Stomach (tissue), 9 donors: ENCODE measurements around the gene OPHN1. TPM values are rescaled to one million over a fixed set of nuclear protein-coding genes. Genes with fewer than 3 reads are reported as not detected.

ENCODE experiments used
- DNase-seq, 2 donors: peaks; one replicate each; pipeline versions ENCODE4 v3.0.0 to v3.0.0-alpha.2; 2013 to 2019
- H3K27ac ChIP-seq, 5 donors: fragments of 200-600 bp in 4 of 5; sonication (generic) in 4 of 5; one replicate each; pipeline ENCODE4 v1.5.1; 2013 to 2019; ENCODE audit warnings: mild to moderate bottlenecking in 1 of 5, moderate library complexity in 1 of 5
- H3K27me3 ChIP-seq, 3 donors: fragments of 200-600 bp; sonication (generic); one replicate each; pipeline ENCODE4 v1.5.1; 2017 to 2019; ENCODE audit warnings: mixed run types in 1 of 3
- H3K36me3 ChIP-seq, 4 donors: fragments of 200-600 bp; sonication (generic); 1 replicate in 3 of 4; 2 replicates in 1 of 4; pipeline ENCODE4 v1.5.1; 2016 to 2019
- H3K4me1 ChIP-seq, 4 donors: fragments of 200-600 bp; sonication (generic); one replicate each; pipeline ENCODE4 v1.5.1; 2016 to 2019
- H3K4me3 ChIP-seq, 4 donors: fragments of 200-600 bp; sonication (generic) in 3 of 4; one replicate each; pipeline ENCODE4 v1.5.1; 2016 to 2019; ENCODE audit warnings: mild to moderate bottlenecking in 1 of 4
- H3K9me3 ChIP-seq, 4 donors: fragments of 200-600 bp; sonication (generic); one replicate each; pipeline ENCODE4 v1.5.1; 2016 to 2019
- EP300 ChIP-seq: sonication (generic); formaldehyde crosslinking; IDR thresholded peaks from one replicate; pipeline ENCODE4 v1.6.1; 2017; ENCODE audit warnings: antibody characterized with exemption
- POLR2A ChIP-seq, 4 donors: fragments of 450-650 bp; IDR thresholded peaks; one replicate each; pipeline ENCODE4 v1.6.1; 2016; ENCODE audit warnings: antibody characterized with exemption in 4 of 4, control low read depth in 2 of 4, mild to moderate bottlenecking in 1 of 4, moderate library complexity in 1 of 4
- POLR2AphosphoS5 ChIP-seq, 3 donors: sonication (generic); formaldehyde crosslinking; IDR thresholded peaks; one replicate each; pipeline ENCODE4 v1.6.1; 2016; ENCODE audit warnings: antibody characterized with exemption in 3 of 3
- WGBS, 5 donors: extraction: QIAGEN DNeasy Blood & Tissue Kit in 3 of 5; methylation state at CpG; one replicate each; pipeline versions ENCODE4 v1.1.5 to v1.1.7; 2013 to 2018; 5-methylcytosine and 5-hydroxymethylcytosine counted together
- intact Hi-C: fragments of 100-400 bp; cut with DNase I; formaldehyde crosslinking; loops from one replicate; pipeline ENCODE4 v1.15.1; 2023; ENCODE audit warnings: low total_unique reads
- polyA plus RNA-seq, 3 donors: library from polyadenylated mRNA; stranded (reverse); fragments of 200-250 nt; gene quantifications; one replicate each; pipeline ENCODE4 v1.2.3, GENCODE V29; 2013
- total RNA-seq, 5 donors: library from RNA; depleted of rRNA; stranded (reverse); fragments of >200 nt; gene quantifications; one replicate each; pipeline versions ENCODE4 v1.1.0 to v1.2.3, GENCODE V29; 2014 to 2016
- TF ChIP-seq, protein P1 (sequence below), 7 experiments: fragments of 450-650 bp in 4 of 7; fragments of 200-600 bp in 3 of 7; sonication (generic) in 3 of 7; IDR thresholded peaks; one replicate each; pipeline ENCODE4 v1.5.1; 2016 to 2019; ENCODE audit warnings: antibody characterized with exemption in 7 of 7, control low read depth in 2 of 7, mild to moderate bottlenecking in 1 of 7
- donor health status: healthy with polysubstance abuse.
- donor health status: Bipolar disorder and iron deficiency.
- donor health status: healthy.

Gene OPHN1
- total and polyA plus RNA-seq, 8 donors, result 0.78 to 76.4 (median 5.0) TPM

DNA sequence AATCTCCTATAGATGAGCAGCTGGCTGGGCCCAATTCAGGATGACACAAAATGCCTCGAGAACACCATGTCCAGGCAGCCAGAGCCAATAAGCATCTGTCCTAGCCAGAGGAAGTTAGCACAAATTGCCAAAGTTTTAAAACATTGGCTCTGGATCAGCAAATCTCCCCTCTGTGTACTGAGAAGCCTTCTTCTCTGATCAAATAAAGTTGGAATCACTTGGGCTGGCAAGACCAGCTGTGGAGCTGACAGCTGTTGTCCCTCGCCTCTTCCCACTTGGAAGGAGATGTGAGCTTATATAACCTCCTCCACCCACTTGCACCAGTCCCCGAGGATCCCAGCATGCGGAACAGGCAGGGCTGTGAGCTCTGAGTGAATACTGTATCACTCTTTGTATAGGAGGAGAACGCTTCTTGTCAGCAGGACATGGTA lies 183.9 kb downstream of the OPHN1 start:
- no peak overlapping the region for H3K4me3 ChIP-seq
- TF ChIP-seq, protein P1, sequence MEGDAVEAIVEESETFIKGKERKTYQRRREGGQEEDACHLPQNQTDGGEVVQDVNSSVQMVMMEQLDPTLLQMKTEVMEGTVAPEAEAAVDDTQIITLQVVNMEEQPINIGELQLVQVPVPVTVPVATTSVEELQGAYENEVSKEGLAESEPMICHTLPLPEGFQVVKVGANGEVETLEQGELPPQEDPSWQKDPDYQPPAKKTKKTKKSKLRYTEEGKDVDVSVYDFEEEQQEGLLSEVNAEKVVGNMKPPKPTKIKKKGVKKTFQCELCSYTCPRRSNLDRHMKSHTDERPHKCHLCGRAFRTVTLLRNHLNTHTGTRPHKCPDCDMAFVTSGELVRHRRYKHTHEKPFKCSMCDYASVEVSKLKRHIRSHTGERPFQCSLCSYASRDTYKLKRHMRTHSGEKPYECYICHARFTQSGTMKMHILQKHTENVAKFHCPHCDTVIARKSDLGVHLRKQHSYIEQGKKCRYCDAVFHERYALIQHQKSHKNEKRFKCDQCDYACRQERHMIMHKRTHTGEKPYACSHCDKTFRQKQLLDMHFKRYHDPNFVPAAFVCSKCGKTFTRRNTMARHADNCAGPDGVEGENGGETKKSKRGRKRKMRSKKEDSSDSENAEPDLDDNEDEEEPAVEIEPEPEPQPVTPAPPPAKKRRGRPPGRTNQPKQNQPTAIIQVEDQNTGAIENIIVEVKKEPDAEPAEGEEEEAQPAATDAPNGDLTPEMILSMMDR (IDR thresholded peaks at IDR 0.05), result no peak
- TF ChIP-seq POLR2AphosphoS5 (IDR thresholded peaks at IDR 0.05) (no peak), EP300 (no peak), POLR2A (IDR thresholded peaks at IDR 0.05) (no peak)
- intact Hi-C loops, result no loop called here
- peak in 1 of 2 donors; percentile 29 for DNase-seq
- 56 to 76% (median 61%) methylated on average over 5 of the region's 5 CpGs for WGBS, 5 donors
- no peaks in the 10 kb centered on the region for H3K9me3 ChIP-seq
- no peaks in the 10 kb centered on the region for H3K36me3 ChIP-seq
- no peaks in the 10 kb centered on the region for H3K27me3 ChIP-seq
- H3K27ac ChIP-seq, result no peak overlapping the region
- no peaks in the 10 kb centered on the region for H3K4me1 ChIP-seq

DNA sequence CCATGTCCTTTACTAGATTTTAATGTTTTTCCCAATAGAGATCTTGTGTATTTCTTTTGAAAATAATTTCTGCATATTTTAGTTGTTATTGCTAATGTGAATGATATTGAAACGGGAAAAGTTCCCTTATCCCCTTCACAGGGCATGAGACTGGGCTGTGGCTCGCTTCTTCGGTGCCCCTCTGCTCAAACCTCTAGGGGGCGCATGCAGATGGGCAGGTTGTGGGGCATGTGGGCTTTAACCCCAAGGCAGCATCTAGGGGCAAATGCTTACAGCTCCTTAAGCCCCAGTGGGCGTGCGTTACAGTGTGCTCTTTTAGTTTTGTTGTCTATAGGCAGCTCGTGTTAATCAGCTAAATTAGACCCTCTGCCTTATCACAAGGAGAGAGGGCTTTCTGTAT lies 194.7 kb downstream of the OPHN1 start:
- H3K27me3 ChIP-seq, result no peaks in the 10 kb centered on the region
- no peaks in the 10 kb centered on the region for H3K4me1 ChIP-seq
- no peak overlapping the region for H3K27ac ChIP-seq
- TF ChIP-seq, protein P1 (IDR thresholded peaks at IDR 0.05), result peak in 1 of 7 experiments; percentile 19
- TF ChIP-seq POLR2AphosphoS5 (IDR thresholded peaks at IDR 0.05) (no peak), EP300 (no peak), POLR2A (IDR thresholded peaks at IDR 0.05) (no peak)
- no peaks in the 10 kb centered on the region for H3K9me3 ChIP-seq
- DNase-seq, result no peak
- intact Hi-C loops, result no loop called here
- 54 to 93% (median 85%) methylated on average over 7 of the region's 7 CpGs for WGBS, 5 donors
- no peak overlapping the region for H3K4me3 ChIP-seq
- no peaks in the 10 kb centered on the region for H3K36me3 ChIP-seq

DNA sequence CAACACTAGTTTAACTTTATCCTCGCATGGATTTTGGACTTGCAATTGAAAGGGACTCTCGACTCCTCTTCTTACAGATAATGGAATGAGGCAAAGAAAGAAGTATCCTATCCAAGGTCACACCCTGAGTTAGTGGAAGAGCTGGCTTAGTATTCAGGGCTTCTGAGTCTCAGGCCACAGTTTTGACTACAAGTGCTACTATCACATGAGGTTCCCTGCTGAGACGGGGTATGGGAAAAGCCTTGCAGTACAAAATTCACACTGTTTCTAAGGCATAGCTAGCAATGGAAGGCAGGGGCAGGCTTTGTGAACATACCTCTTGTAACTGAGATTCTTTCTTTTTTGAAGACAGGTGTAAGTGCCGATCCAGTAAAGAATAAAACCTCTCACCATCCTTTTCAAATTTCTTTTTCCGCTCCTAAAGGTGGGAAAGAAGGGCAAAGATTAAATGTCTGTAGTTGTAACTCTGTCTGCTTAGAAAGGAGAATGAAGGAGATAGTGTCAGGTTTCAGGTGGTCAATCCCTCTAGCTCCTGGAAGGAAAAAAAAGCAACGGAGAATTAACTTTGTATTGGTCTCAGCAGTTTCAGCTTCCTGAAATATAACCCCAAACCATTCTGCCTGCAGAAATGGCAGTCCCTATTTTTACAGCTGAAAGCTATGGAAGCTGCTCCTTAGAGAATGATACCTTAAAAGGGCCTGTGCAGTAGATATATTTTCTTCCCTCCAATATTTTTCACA lies 199.0 kb downstream of the OPHN1 start:
- no peaks in the 10 kb centered on the region for H3K4me1 ChIP-seq
- WGBS, 5 donors, result 72 to 87% (median 78%) methylated on average over 6 of the region's 6 CpGs
- intact Hi-C loops, result no loop called here
- no peaks in the 10 kb centered on the region for H3K9me3 ChIP-seq
- no peak overlapping the region for H3K4me3 ChIP-seq
- no peaks in the 10 kb centered on the region for H3K27me3 ChIP-seq
- H3K36me3 ChIP-seq, result no peaks in the 10 kb centered on the region
- no peak overlapping the region for H3K27ac ChIP-seq
- TF ChIP-seq, protein P1 (IDR thresholded peaks at IDR 0.05), result no peak
- TF ChIP-seq EP300 (no peak), POLR2AphosphoS5 (IDR thresholded peaks at IDR 0.05) (no peak), POLR2A (IDR thresholded peaks at IDR 0.05) (no peak)
- no peak for DNase-seq

DNA sequence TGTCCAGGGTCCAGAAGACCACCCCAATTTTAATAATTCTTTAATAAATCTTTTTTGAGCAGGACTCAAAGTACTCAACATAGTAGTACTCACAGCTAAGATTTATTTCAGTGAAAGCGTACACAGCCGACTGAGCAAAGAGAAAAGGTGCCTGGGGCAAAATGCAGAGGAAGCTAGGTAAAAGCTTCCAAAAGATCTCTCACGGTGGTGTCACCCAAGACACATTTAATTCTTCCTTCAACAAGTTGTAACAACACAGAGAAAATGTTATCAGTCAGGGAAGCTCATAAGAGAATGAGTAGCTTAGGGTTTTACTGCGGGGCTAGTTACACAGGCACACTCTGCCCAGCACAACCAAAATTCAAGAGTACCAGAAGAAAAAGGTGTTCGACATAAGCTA lies 201.1 kb downstream of the OPHN1 start:
- Histone ChIP-seq H3K4me1 (no peaks in the 10 kb centered on the region), H3K27me3 (no peaks in the 10 kb centered on the region), H3K9me3 (peaks cover 0 to 6% (median 0%) of the 10 kb centered on the region in 4 donors), H3K4me3 (no peak overlapping the region), H3K36me3 (no peaks in the 10 kb centered on the region), H3K27ac (no peak overlapping the region)
- intact Hi-C loops, result no loop called here
- TF ChIP-seq POLR2A (IDR thresholded peaks at IDR 0.05), result no peak
- TF ChIP-seq, protein P1 (IDR thresholded peaks at IDR 0.05), result no peak
- TF ChIP-seq POLR2AphosphoS5 (IDR thresholded peaks at IDR 0.05), result no peak
- no peak for TF ChIP-seq EP300
- WGBS, 5 donors, result 70 to 80% (median 78%) methylated on average over 4 to 5 of the region's 5 CpGs
- no peak for DNase-seq
